AG10803 (cell line): ENCODE results near the gene ZNF57.
"Not testable (repeated sequence)": the region's sequence is repeated elsewhere in the genome, so short reads cannot be mapped to it uniquely, and the experiment has no call there.

Source experiments
- DNase-seq: peaks from one replicate; pipeline ENCODE4 v3.0.0; 2010; ENCODE audit warnings: low read depth
- H3K4me3 ChIP-seq: 2 replicates; pipeline ENCODE4 v1.5.1; 2011; ENCODE audit warnings: mild to moderate bottlenecking, low read length, control low read depth
- CTCF ChIP-seq: conservative IDR thresholded peaks from 2 replicates; pipeline ENCODE4 v1.5.1; 2011; ENCODE audit warnings: mild to moderate bottlenecking, low read length, control low read depth, inconsistent platforms

Gene ZNF57

GRCh38 chr19:2863816-2864215 lies 36.9 kb upstream of the ZNF57 start:
- no peak for DNase-seq
- H3K4me3 ChIP-seq, result no peak overlapping the region
- no peak for TF ChIP-seq CTCF

DNA sequence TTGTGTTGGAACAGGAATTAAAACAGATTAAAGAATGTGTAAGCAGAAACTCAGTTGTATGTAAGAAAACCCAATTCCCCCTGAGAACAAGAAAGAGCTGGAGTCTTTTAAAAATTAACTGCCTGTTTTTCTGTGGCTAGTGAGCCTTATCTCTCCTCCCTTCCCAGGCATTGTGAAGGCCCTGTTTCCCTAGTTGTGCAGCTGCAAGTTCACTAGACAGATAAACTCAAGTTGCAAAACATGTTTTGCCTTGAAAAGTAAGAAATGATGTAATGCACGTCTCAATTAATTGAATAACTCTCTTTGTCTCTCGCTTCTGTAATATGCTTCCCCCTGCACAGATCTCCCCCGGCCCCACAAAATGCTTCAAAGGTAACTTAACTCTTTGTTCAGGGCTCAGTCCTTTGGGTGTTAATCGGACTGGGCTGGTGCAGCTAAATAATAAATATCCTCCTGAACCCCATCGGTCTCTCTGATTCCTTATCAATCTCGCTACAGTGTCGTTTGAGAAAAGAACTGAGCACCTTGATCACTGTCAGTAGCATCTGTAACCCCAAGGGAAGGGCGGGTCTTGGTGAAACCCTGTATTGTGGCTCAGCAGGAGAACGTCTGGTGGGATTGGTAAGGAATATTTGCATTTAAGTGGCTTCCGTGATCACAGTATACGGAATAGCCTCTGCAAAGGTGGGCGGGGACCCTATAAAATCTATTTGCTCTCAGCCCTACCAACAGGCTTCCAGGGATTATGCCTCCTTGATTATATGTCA lies 35.2 kb upstream of the ZNF57 start:
- H3K4me3 ChIP-seq, result no peak overlapping the region
- TF ChIP-seq CTCF, result no peak
- no peak for DNase-seq

DNA sequence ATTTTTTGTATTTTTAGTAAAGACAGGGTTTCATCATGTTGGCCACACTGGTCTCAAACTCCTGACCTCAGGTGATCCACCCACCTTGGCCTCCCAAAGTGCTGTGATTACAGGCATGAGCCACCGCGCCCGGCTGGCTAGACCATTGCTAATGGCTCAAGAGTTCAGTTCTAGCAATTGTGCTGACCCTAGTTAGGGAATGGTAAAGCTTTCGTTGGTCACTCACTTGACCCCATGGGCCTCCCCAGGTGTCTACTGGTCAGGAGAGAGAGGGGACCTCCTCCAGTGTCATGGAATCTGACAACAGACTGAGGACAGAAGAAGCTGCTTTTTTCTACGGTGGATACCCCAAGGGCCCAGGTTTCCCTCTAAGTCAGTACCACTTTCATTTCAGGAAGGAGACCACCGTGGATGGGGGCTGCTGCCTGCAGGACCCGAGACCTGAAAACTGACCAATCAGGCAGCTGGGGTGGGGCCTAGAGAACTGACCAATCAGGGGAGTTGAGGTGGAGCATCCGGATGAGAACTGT lies 34.2 kb upstream of the ZNF57 start:
- DNase-seq, result no peak
- TF ChIP-seq CTCF, result no peak
- peak overlapping the region; percentile 17; the same call in 1 of the 2 replicates for H3K4me3 ChIP-seq

DNA sequence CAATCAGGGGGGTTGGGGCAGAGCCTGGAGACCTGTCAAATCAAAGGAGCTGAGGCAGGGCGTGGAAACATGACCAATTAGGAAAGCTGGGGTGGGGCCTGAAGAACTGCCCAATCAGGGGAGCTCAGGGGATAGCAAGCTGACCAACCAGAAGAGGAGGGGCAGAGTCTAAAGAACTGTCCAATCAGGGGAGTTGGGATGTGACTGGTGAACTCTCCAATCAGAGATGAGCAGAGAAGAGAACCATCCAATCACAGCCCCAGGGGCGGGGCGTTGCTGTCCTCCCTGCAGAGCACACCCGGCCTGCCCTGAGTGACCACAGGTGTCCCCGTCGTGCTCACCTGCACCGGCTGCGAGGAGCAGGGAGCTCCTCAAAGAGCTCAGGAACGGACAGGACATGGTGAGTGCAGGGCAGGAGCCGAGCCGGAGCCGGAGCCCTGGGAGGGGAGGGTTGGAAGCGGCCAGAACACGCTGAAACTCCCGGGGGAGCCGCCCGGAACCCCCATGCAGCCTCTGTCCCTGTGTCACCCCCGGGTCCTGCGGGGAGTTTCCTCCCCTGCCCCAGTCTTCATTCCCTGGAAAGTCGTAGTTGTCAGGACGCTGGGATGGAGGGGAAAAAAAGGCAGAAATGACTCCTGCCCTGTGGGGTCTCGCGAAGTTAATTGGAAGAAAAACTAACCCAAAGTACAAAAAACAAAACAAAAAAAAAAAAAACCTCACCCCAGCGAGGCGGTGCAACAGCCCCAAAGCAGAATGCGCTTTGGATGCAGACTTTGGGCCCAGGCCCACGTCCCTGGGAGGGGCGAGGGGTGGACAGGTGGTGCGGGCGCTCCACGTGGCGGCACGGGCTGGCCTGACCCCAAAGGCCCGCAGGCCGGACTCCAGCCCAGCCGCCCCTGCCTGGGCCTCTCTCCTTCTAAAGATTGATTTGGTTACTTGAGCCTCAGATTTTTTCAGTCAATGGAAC lies 33.4 kb upstream of the ZNF57 start, which contains the start of gene ZNF556:
Gene ZNF556 (plus strand): TSS at position 311 of the 967 bp plus-strand sequence. CDS start 87 bp downstream, at position 398.
- DNase-seq, result peak; percentile 91
- H3K4me3 ChIP-seq, result peak within 1 kb of the TSS; percentile 59
- TF ChIP-seq CTCF, result no peak

DNA sequence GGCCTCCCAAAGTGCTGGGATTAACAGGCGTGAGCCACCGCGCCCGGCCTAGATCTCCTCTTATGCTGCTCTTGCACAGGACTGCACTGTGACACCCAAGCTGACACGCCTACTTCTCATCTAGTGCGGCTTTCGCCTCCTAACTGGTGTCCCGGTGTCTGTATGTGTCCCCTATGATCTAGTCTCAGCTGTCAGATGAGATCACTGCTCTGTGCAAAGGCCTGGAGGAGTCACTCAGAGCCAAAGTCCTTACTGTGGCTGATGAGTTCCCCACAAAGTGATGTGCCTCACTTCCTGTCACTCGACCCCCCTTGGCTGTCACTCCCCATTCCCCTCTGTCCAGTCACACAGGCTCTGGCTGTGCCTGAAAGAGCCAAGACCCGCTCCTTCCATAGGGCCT lies 31.1 kb upstream of the ZNF57 start:
- TF ChIP-seq CTCF, result no peak
- DNase-seq, result no peak

DNA sequence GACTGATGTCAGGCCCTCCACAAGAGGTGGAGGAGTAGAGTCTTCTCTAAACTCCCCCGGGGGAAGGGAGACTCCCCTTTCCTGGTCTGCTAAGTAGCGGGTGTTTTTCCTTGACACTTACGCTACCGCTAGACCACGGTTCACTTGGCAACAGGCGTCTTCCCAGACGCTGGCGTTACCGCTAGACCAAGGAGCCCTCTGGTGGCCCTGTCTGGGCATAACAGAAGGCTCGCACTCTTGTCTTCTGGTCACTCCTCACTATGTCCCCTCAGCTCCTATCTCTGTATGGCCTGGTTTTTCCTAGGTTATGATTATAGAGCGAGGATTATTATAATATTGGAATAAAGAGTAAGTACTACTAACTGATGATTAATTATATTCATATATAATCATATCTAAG lies 28.6 kb upstream of the ZNF57 start:
- H3K4me3 ChIP-seq, result not testable (repeated sequence)
- peak; percentile 33 for DNase-seq
- peak; percentile 31; the same call in 1 of the 2 replicates for TF ChIP-seq CTCF

More for the DNA sequence above, 31.1 kb upstream of the ZNF57 start:
- H3K4me3 ChIP-seq, result no peak overlapping the region
